HepG2 (cell line): ENCODE data around the gene SPATC1L. TPM values are rescaled to one million over a fixed set of nuclear protein-coding genes. Genes with fewer than 3 reads are reported as not detected.

ENCODE experiments used
- ATAC-seq: fragments of 200-7000 bp; cut with Tn5 transposase; 3 replicates; pipeline ENCODE4 v1.9.1; 2020; ENCODE audit warnings: mild to moderate bottlenecking, moderate library complexity
- BruUV-seq: library from RNA; stranded (reverse); fragments of 400-500 nt; replicated peaks from 2 replicates; lab custom pipeline; 2021; lab: Mats Ljungman, UMichigan
- CTCF ChIA-PET: fragments of 300-600 bp; formaldehyde crosslinking; extraction: SDS; loops from one replicate; lab custom pipeline; 2021; ENCODE audit warnings: low total read pairs, inconsistent platforms, low intra/inter-chr PET ratio; lab: Yijun Ruan, JAX
- POLR2A ChIA-PET: fragments of 350-600 bp; sonication (Branson Sonifier 250); formaldehyde crosslinking; loops from one replicate; lab custom pipeline; 2020; ENCODE audit warnings: antibody characterized with exemption, inconsistent platforms; lab: Yijun Ruan, JAX
- DNase-seq: peaks from one replicate; pipeline ENCODE4 v3.0.0-alpha.2; 2015; ENCODE audit warnings: low spot score
- FAIRE-seq: peaks from 3 replicates; lab custom pipeline; 2011; peaks lifted over from hg19 to GRCh38; lab: Jason Lieb, UNC
- H2AFZ ChIP-seq: one replicate; pipeline ENCODE4 v1.6.1; 2011; ENCODE audit warnings: low read length, inconsistent platforms
- H3K27ac ChIP-seq: fragments of 300-600 bp; 3 replicates; pipeline ENCODE4 v1.8.0; 2011; ENCODE audit warnings: mixed run types, mild to moderate bottlenecking, mixed read lengths, low read length, inconsistent platforms; ENCODE audit not compliant: insufficient read depth; ENCODE audit errors: extremely low read length
- H3K27me3 ChIP-seq, 2 experiments: fragments of 200-600 bp in 1 of 2; 2 replicates in 1 of 2; 3 replicates in 1 of 2; pipeline versions ENCODE4 v1.6.0 to v1.8.0; 2011; ENCODE audit warnings: low read length in 2 of 2, mild to moderate bottlenecking in 2 of 2, moderate library complexity in 2 of 2, inconsistent platforms in 1 of 2; ENCODE audit not compliant: insufficient read depth in 2 of 2, control insufficient read depth in 1 of 2
- H3K36me3 ChIP-seq, 2 experiments: fragments of 200-600 bp in 1 of 2; replicated peaks in 1 of 2; 2 replicates in 1 of 2; 3 replicates in 1 of 2; pipeline versions ENCODE4 v1.5.1 to v1.8.0; 2011; ENCODE audit warnings: low read length in 2 of 2, inconsistent platforms in 1 of 2; ENCODE audit not compliant: insufficient read depth in 2 of 2, control insufficient read depth in 1 of 2
- H3K4me1 ChIP-seq: 2 replicates; pipeline ENCODE4 v1.5.1; 2012; ENCODE audit warnings: low read length, inconsistent platforms; ENCODE audit not compliant: insufficient read depth
- H3K4me2 ChIP-seq: 2 replicates; pipeline ENCODE4 v1.6.0; 2011; ENCODE audit warnings: low read depth, low read length, inconsistent platforms
- H3K4me3 ChIP-seq, 3 experiments: fragments of 200-600 bp in 1 of 3; sonication (generic), shearing (Covaris generic) in 1 of 3; replicated peaks in 1 of 3; 2 replicates each; pipeline ENCODE4 v1.5.1; 2011 to 2016; ENCODE audit warnings: low read length in 3 of 3, inconsistent platforms in 2 of 3, low read depth in 2 of 3, mild to moderate bottlenecking in 2 of 3, control low read depth in 1 of 3, mixed read lengths in 1 of 3; ENCODE audit not compliant: insufficient read depth in 1 of 3
- H3K79me2 ChIP-seq: one replicate; pipeline ENCODE4 v1.6.1; 2011; ENCODE audit warnings: low read length, inconsistent platforms; ENCODE audit not compliant: insufficient read depth
- H3K9ac ChIP-seq: 2 replicates; pipeline ENCODE4 v1.6.0; 2011; ENCODE audit warnings: mild to moderate bottlenecking, low read depth, low read length, inconsistent platforms; ENCODE audit not compliant: insufficient read depth
- H3K9me3 ChIP-seq: 2 replicates; pipeline ENCODE4 v1.5.1; 2012; ENCODE audit warnings: mild to moderate bottlenecking, low read length
- H4K20me1 ChIP-seq: 2 replicates; pipeline ENCODE4 v1.6.0; 2011; ENCODE audit warnings: inconsistent platforms, mild to moderate bottlenecking, low read length, moderate library complexity; ENCODE audit not compliant: insufficient read depth
- AGO2 ChIP-seq: fragments of 200-400 bp; formaldehyde crosslinking; optimal IDR thresholded peaks from 2 replicates; pipeline ENCODE3; 2017; ENCODE audit warnings: mild to moderate bottlenecking, low read depth, low read length, moderate library complexity
- EP300 ChIP-seq, 3 experiments: sonication (generic) in 1 of 3; formaldehyde crosslinking in 1 of 3; IDR thresholded peaks; 2 replicates each; pipeline versions ENCODE4 v1.5.1 to v1.6.1; 2011 to 2020; ENCODE audit warnings: low read depth in 2 of 3, low read length in 2 of 3, borderline replicate concordance in 1 of 3, improper control_type of control experiment in 1 of 3, mild to moderate bottlenecking in 1 of 3, missing genetic modification reagents in 1 of 3, moderate library complexity in 1 of 3
- FOXC1 ChIP-seq: sonication (generic); formaldehyde crosslinking; IDR thresholded peaks from 2 replicates; pipeline ENCODE4 v1.8.0; 2022; ENCODE audit warnings: mild to moderate bottlenecking, missing genetic modification reagents, borderline replicate concordance
- GPN1 ChIP-seq: sonication (generic); formaldehyde crosslinking; IDR thresholded peaks from 2 replicates; pipeline ENCODE4 v1.5.1; 2020; ENCODE audit warnings: missing genetic modification reagents, borderline replicate concordance
- HHEX ChIP-seq: IDR thresholded peaks from 2 replicates; pipeline ENCODE4 v1.6.1; 2016; ENCODE audit warnings: control low read depth
- POLR2A ChIP-seq, 2 experiments: IDR thresholded peaks; 2 replicates each; pipeline ENCODE4 v1.6.1; 2011; ENCODE audit warnings: low read depth in 2 of 2, low read length in 2 of 2, mild to moderate bottlenecking in 1 of 2, moderate library complexity in 1 of 2; ENCODE audit not compliant: insufficient read depth in 1 of 2
- SP4 ChIP-seq: sonication (generic); formaldehyde crosslinking; IDR thresholded peaks from 2 replicates; pipeline ENCODE4 v1.8.1; 2023; ENCODE audit warnings: mild to moderate bottlenecking, missing genetic modification reagents
- TP53 ChIP-seq: sonication (generic); formaldehyde crosslinking; conservative IDR thresholded peaks from 2 replicates; pipeline ENCODE4 v1.4.0; 2020; ENCODE audit warnings: missing genetic modification reagents
- ZNF138 ChIP-seq: sonication (generic); formaldehyde crosslinking; IDR thresholded peaks from 2 replicates; pipeline ENCODE4 v1.5.0; 2020; ENCODE audit warnings: mild to moderate bottlenecking, low read depth, missing genetic modification reagents
- ZNF224 ChIP-seq: sonication (generic); formaldehyde crosslinking; IDR thresholded peaks from 2 replicates; pipeline ENCODE4 v1.5.0; 2020; ENCODE audit warnings: mild to moderate bottlenecking, missing genetic modification reagents
- ZNF577 ChIP-seq: sonication (generic); formaldehyde crosslinking; IDR thresholded peaks from 2 replicates; pipeline ENCODE4 v1.4.0; 2020; ENCODE audit warnings: mild to moderate bottlenecking, low read depth, missing genetic modification reagents, borderline replicate concordance
- WGBS: methylation state at CpG from one replicate; pipeline ENCODE4 v1.1.6; 2017; ENCODE audit warnings: low lambda C conversion rate; 5-methylcytosine and 5-hydroxymethylcytosine counted together
- in situ Hi-C: cut with HindIII; loops from 2 replicates; pipeline ENCODE4 v1.10.0; 2017; ENCODE audit warnings: low pct_unique_long_range_greater_than_20kb; ENCODE audit not compliant: extremely low pct_ligation_motif_present
- intact Hi-C: fragments of 100-400 bp; cut with micrococcal nuclease; formaldehyde crosslinking; loops from one replicate; pipeline ENCODE4 v1.10.0; 2022; ENCODE audit not compliant: unreplicated experiment
- polyA plus RNA-seq, 8 experiments: library from polyadenylated mRNA; depleted of rRNA in 3 of 8; stranded (reverse) in 7 of 8; unstranded in 1 of 8; fragments of >200 nt; fragmentation: Illumina TruSeq in 4 of 8; extraction: Trizol in 4 of 8; gene quantifications; 2 replicates each; pipeline versions ENCODE4 v1.2.1 to v1.2.3, GENCODE V29; 2011 to 2016; ENCODE audit warnings: low read depth in 4 of 8, missing spikeins in 1 of 8, mixed read lengths in 1 of 8; ENCODE audit not compliant: insufficient read depth in 1 of 8
- total RNA-seq, 5 experiments: library from RNA; depleted of rRNA; stranded (reverse); fragments of >200 nt; fragmentation: Illumina TruSeq; extraction: Trizol; gene quantifications; 2 replicates each; pipeline ENCODE4 v1.2.3, GENCODE V29; 2016; ENCODE audit warnings: low read depth in 1 of 5
- TF ChIP-seq, protein P1 (sequence below): IDR thresholded peaks from 2 replicates; pipeline ENCODE4 v1.6.1; 2016; ENCODE audit warnings: low read depth, borderline replicate concordance

Gene SPATC1L
- total and polyA plus RNA-seq, 2 of the 13 experiments (the other 11 are each of a cell fraction or from before 2014, with no cell fraction given): 1.4 to 3.3 TPM

DNA sequence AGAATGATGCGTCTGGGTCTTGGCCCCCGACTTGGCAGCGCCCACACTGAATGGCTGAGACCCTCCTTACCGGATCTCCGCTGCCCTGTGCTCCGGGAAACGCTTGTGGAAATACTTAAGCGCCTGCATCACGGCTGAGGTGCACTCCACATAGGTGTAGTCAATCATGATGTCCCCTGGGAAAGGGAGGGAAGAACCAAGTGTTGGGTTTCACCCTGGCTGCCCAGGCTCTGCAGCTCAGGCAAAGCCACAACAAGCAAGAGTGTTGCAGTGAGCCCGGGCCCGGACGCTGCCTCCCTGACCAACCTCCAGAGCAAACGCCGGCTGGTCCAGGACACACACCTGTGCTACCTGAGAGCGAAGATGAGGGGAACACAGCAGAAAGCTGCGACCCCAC, 21.5 kb upstream of the SPATC1L start:
- POLR2A ChIA-PET: no interaction called here
- BruUV-seq: no TSS peak
- Histone ChIP-seq H2AFZ (no peak overlapping the region), H3K27ac (no peak overlapping the region), H3K9ac (no peak overlapping the region), H3K27me3 (no peaks in the 10 kb centered on the region), H3K4me1 (no peaks in the 10 kb centered on the region), H3K36me3 (peaks cover 24 to 68% of the 10 kb centered on the region in 2 experiments), H3K4me2 (no peak overlapping the region), H3K9me3 (no peaks in the 10 kb centered on the region), H3K4me3 (no peak overlapping the region), H3K79me2 (no peaks in the 10 kb centered on the region), H4K20me1 (no peaks in the 10 kb centered on the region)
- FAIRE-seq (no peak), ATAC-seq (no peak), DNase-seq (no peak)
- intact Hi-C loops: no loop called here
- TF ChIP-seq FOXC1 (CRISPR knock-in tag) (no peak), GPN1 (CRISPR knock-in tag) (no peak), ZNF138 (no peak), ZNF224 (CRISPR knock-in tag) (no peak), EP300 (IDR thresholded peaks at IDR 0.05; ENCODE audit: low read depth in 2 of 2, low read length in 2 of 2) (no peak), EP300 (CRISPR knock-in tag; IDR thresholded peaks at IDR 0.05; ENCODE audit: borderline replicate concordance) (no peak), TP53 (CRISPR knock-in tag) (no peak), POLR2A (IDR thresholded peaks at IDR 0.05; ENCODE audit: insufficient read depth in 1 of 2, low read depth in 2 of 2, low read length in 2 of 2) (0 out of 4 replicates have a peak, but pooled peaks of 1 of the 2 experiments have one; percentile 10), AGO2 (peak; percentile 13)
- in situ Hi-C loops: no loop called here
- CTCF ChIA-PET: no interaction called here
- 98% methylated on average over 16 of the region's 16 CpGs for WGBS

DNA sequence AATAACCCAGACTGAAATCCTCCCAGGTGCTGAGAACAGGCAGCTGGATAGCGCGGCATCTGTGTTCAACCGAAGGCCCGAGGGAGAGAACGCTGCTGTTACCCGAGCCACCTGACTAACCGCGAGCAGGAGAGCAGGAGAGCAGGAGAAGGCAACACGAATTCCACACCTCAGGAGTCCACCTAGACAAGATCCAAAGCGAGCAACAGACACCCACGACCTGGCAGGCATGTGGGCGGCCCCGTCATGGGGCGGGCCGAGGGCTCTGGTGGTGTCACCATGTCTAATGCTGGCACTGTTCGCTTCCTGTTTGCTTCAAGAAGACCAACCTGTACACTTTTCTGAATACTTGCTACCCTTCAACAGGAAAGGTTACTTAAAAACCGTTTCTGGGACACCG, 20.9 kb upstream of the SPATC1L start:
- H2AFZ ChIP-seq: no peak overlapping the region
- DNase-seq: no peak
- no peaks in the 10 kb centered on the region for H4K20me1 ChIP-seq
- no peak for ATAC-seq
- TSS peak; percentile 46 for BruUV-seq
- H3K4me2 ChIP-seq: no peak overlapping the region
- no peaks in the 10 kb centered on the region for H3K27me3 ChIP-seq
- H3K4me3 ChIP-seq: no peak overlapping the region
- H3K9ac ChIP-seq: no peak overlapping the region
- no peak for FAIRE-seq
- peaks cover 25 to 67% of the 10 kb centered on the region in 2 experiments for H3K36me3 ChIP-seq
- ChIA-PET POLR2A (no interaction called here), CTCF (no interaction called here)
- TF ChIP-seq HHEX (CRISPR knock-in tag) (no peak), SP4 (CRISPR knock-in tag) (no peak), ZNF577 (no peak)
- TF ChIP-seq, protein P1, sequence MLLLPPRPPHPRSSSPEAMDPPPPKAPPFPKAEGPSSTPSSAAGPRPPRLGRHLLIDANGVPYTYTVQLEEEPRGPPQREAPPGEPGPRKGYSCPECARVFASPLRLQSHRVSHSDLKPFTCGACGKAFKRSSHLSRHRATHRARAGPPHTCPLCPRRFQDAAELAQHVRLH (CRISPR knock-in tag): no peak
- intact Hi-C loops: no loop called here
- no peak overlapping the region for H3K27ac ChIP-seq
- in situ Hi-C loops: no loop called here
- no peaks in the 10 kb centered on the region for H3K9me3 ChIP-seq
- H3K79me2 ChIP-seq: no peaks in the 10 kb centered on the region
- 91% methylated on average over 11 of the region's 18 CpGs for WGBS
- H3K4me1 ChIP-seq: no peaks in the 10 kb centered on the region
